Activated T-helper 17 cell treated with anti-CD3 and anti-CD28 coated beads, Interleukin-2, amount 50 U/mL, for 72 hours (primary cell): Measurements from ENCODE around the gene SPEF2. TPM values are rescaled to one million over a fixed set of nuclear protein-coding genes. Genes with fewer than 3 reads are reported as not detected.
A peak's percentile ranks its signal among the peaks of the same experiment; 100 is the strongest.
"Not testable (repeated sequence)": the region's sequence is repeated elsewhere in the genome, so short reads cannot be mapped to it uniquely, and the experiment has no call there.

Source experiments
- ATAC-seq: fragments of 150-1000 bp; cut with Tn5 transposase; replicated peaks from 2 replicates; pipeline ENCODE4 v1.10.0; 2021; ENCODE audit warnings: mild to moderate bottlenecking, moderate library complexity
- H3K27ac Mint-ChIP-seq: one replicate; pipeline ENCODE4 v1.8.0; 2022; ENCODE audit warnings: mixed read lengths
- H3K27me3 Mint-ChIP-seq: one replicate; pipeline ENCODE4 v1.8.0; 2022; ENCODE audit warnings: mixed read lengths
- H3K36me3 Mint-ChIP-seq: one replicate; pipeline ENCODE4 v1.8.0; 2022; ENCODE audit warnings: low read depth, mild to moderate bottlenecking, mixed read lengths
- H3K4me1 Mint-ChIP-seq: one replicate; pipeline ENCODE4 v1.8.0; 2022; ENCODE audit warnings: mixed read lengths
- H3K4me3 Mint-ChIP-seq: one replicate; pipeline ENCODE4 v1.8.0; 2022; ENCODE audit warnings: mild to moderate bottlenecking, mixed read lengths
- H3K9me3 Mint-ChIP-seq: one replicate; pipeline ENCODE4 v1.8.0; 2022; ENCODE audit warnings: mixed read lengths
- total RNA-seq, 2 donors: library from RNA; stranded (reverse); gene quantifications; one replicate each; pipeline ENCODE4 v1.2.3, GENCODE V29; 2022

Gene SPEF2
- total RNA-seq, 2 donors from 2014 or later = 6.7 to 9.3 TPM

GRCh38 chr5:35849860-35850259 is 232.2 kb downstream of the SPEF2 start:
- peaks cover 29% of the 10 kb centered on the region for H3K36me3 Mint-ChIP-seq
- peaks cover 31% of the 10 kb centered on the region for H3K4me1 Mint-ChIP-seq
- H3K4me3 Mint-ChIP-seq = peak overlapping the region; percentile 87
- H3K9me3 Mint-ChIP-seq = peaks cover 8% of the 10 kb centered on the region
- ATAC-seq = no peak
- H3K27me3 Mint-ChIP-seq = no peaks in the 10 kb centered on the region
- H3K27ac Mint-ChIP-seq = peak overlapping the region; percentile 78

GRCh38 chr5:35850967-35851680 is 233.5 kb downstream of the SPEF2 start:
- ATAC-seq = no peak
- Mint-ChIP-seq H3K36me3 (peaks cover 42% of the 10 kb centered on the region), H3K4me1 (peaks cover 28% of the 10 kb centered on the region), H3K9me3 (peaks cover 5% of the 10 kb centered on the region), H3K27me3 (no peaks in the 10 kb centered on the region), H3K27ac (peak overlapping the region; percentile 78), H3K4me3 (peak overlapping the region; percentile 87)

GRCh38 chr5:35852084-35852734 is 234.5 kb downstream of the SPEF2 start:
- Mint-ChIP-seq H3K4me3 (peak overlapping the region; percentile 87), H3K4me1 (peaks cover 24% of the 10 kb centered on the region), H3K27ac (peak overlapping the region; percentile 78), H3K9me3 (no peaks in the 10 kb centered on the region), H3K27me3 (no peaks in the 10 kb centered on the region), H3K36me3 (peaks cover 51% of the 10 kb centered on the region)
- peak; percentile 49 for ATAC-seq

- Mint-ChIP-seq H3K27me3 (no peaks in the 10 kb centered on the region), H3K27ac (peak overlapping the region; percentile 78), H3K4me3 (peak overlapping the region; percentile 87), H3K9me3 (no peaks in the 10 kb centered on the region), H3K4me1 (peaks cover 20% of the 10 kb centered on the region), H3K36me3 (peaks cover 57% of the 10 kb centered on the region)
- no peak for ATAC-seq
Observed at GRCh38 chr5:35852773-35853172, 235.1 kb downstream of the SPEF2 start.

- peaks cover 65% of the 10 kb centered on the region for H3K36me3 Mint-ChIP-seq
- peak overlapping the region; percentile 87 for H3K4me3 Mint-ChIP-seq
- peak overlapping the region; percentile 78 for H3K27ac Mint-ChIP-seq
- H3K27me3 Mint-ChIP-seq = no peaks in the 10 kb centered on the region
- ATAC-seq = peak; percentile 47
- peaks cover 20% of the 10 kb centered on the region for H3K4me1 Mint-ChIP-seq
- no peaks in the 10 kb centered on the region for H3K9me3 Mint-ChIP-seq
Observed at GRCh38 chr5:35853631-35854030, 236.0 kb downstream of the SPEF2 start.

GRCh38 chr5:35854248-35854647 is 236.6 kb downstream of the SPEF2 start:
- Mint-ChIP-seq H3K4me1 (peaks cover 20% of the 10 kb centered on the region), H3K27me3 (no peaks in the 10 kb centered on the region), H3K36me3 (peaks cover 72% of the 10 kb centered on the region), H3K4me3 (peak overlapping the region; percentile 87), H3K9me3 (no peaks in the 10 kb centered on the region), H3K27ac (peak overlapping the region; percentile 78)
- peak; percentile 31 for ATAC-seq

GRCh38 chr5:35855187-35855586 is 237.5 kb downstream of the SPEF2 start:
- ATAC-seq = no peak
- H3K4me3 Mint-ChIP-seq = peak overlapping the region; percentile 87
- no peaks in the 10 kb centered on the region for H3K27me3 Mint-ChIP-seq
- H3K4me1 Mint-ChIP-seq = peaks cover 16% of the 10 kb centered on the region
- H3K27ac Mint-ChIP-seq = peak overlapping the region; percentile 78
- no peaks in the 10 kb centered on the region for H3K9me3 Mint-ChIP-seq
- H3K36me3 Mint-ChIP-seq = peaks cover 81% of the 10 kb centered on the region

GRCh38 chr5:35856186-35856764 is 238.6 kb downstream of the SPEF2 start:
- Mint-ChIP-seq H3K4me1 (peaks cover 18% of the 10 kb centered on the region), H3K36me3 (peaks cover 92% of the 10 kb centered on the region)
- not testable (repeated sequence) for ATAC-seq

GRCh38 chr5:35856765-35857351 is 239.2 kb downstream of the SPEF2 start, which contains the start of gene IL7R:
Gene IL7R, plus strand, starts transcription at chr5:35856891. Its CDS starts 87 bp downstream, at chr5:35856978.
- Mint-ChIP-seq H3K36me3 (peaks cover 98% of the 10 kb centered on the region), H3K9me3 (no peaks in the 10 kb centered on the region), H3K27ac (peak within 1 kb of the TSS; percentile 78), H3K27me3 (no peaks in the 10 kb centered on the region), H3K4me3 (peak within 1 kb of the TSS; percentile 87), H3K4me1 (peaks cover 24% of the 10 kb centered on the region)
- peak; percentile 63 for ATAC-seq

More at GRCh38 chr5:35856186-35856764, 238.6 kb downstream of the SPEF2 start:
- H3K27me3 Mint-ChIP-seq, H3K9me3 Mint-ChIP-seq: not testable (repeated sequence)
- Mint-ChIP-seq H3K4me3 (peak overlapping the region; percentile 87), H3K27ac (peak overlapping the region; percentile 78)

GRCh38 chr5:35857606-35858205 is 240.0 kb downstream of the SPEF2 start:
- peaks cover 30% of the 10 kb centered on the region for H3K4me1 Mint-ChIP-seq
- no peaks in the 10 kb centered on the region for H3K27me3 Mint-ChIP-seq
- peaks cover 99% of the 10 kb centered on the region for H3K36me3 Mint-ChIP-seq
- H3K27ac Mint-ChIP-seq = peak overlapping the region; percentile 78
- no peaks in the 10 kb centered on the region for H3K9me3 Mint-ChIP-seq
- ATAC-seq = peak; percentile 1
- peak overlapping the region; percentile 87 for H3K4me3 Mint-ChIP-seq

GRCh38 chr5:35859101-35859661 is 241.5 kb downstream of the SPEF2 start:
- Mint-ChIP-seq H3K27ac (peak overlapping the region; percentile 78), H3K4me3 (peak overlapping the region; percentile 87), H3K9me3 (no peaks in the 10 kb centered on the region), H3K4me1 (peaks cover 37% of the 10 kb centered on the region), H3K36me3 (peaks cover 99% of the 10 kb centered on the region), H3K27me3 (no peaks in the 10 kb centered on the region)
- peak; percentile 15 for ATAC-seq

- H3K9me3 Mint-ChIP-seq = no peaks in the 10 kb centered on the region
- peak overlapping the region; percentile 78 for H3K27ac Mint-ChIP-seq
- H3K4me3 Mint-ChIP-seq = peak overlapping the region; percentile 87
- H3K27me3 Mint-ChIP-seq = no peaks in the 10 kb centered on the region
- no peak for ATAC-seq
- peaks cover 99% of the 10 kb centered on the region for H3K36me3 Mint-ChIP-seq
- H3K4me1 Mint-ChIP-seq = peaks cover 44% of the 10 kb centered on the region
Observed at GRCh38 chr5:35860686-35861085, 243.0 kb downstream of the SPEF2 start.

GRCh38 chr5:35861718-35862117 is 244.1 kb downstream of the SPEF2 start:
- Mint-ChIP-seq H3K9me3 (no peaks in the 10 kb centered on the region), H3K27ac (peak overlapping the region; percentile 78), H3K36me3 (peaks cover 100% of the 10 kb centered on the region), H3K27me3 (no peaks in the 10 kb centered on the region), H3K4me3 (peak overlapping the region; percentile 87), H3K4me1 (peaks cover 51% of the 10 kb centered on the region)
- ATAC-seq = no peak

GRCh38 chr5:35862126-35862525 is 244.5 kb downstream of the SPEF2 start:
- Mint-ChIP-seq H3K27me3 (no peaks in the 10 kb centered on the region), H3K9me3 (no peaks in the 10 kb centered on the region), H3K4me3 (peak overlapping the region; percentile 87), H3K4me1 (peaks cover 51% of the 10 kb centered on the region), H3K27ac (peak overlapping the region; percentile 78), H3K36me3 (peaks cover 100% of the 10 kb centered on the region)
- no peak for ATAC-seq
